Keratinocyte (primary cell): ENCODE data around the gene S100A10. TPM values are rescaled to one million over a fixed set of nuclear protein-coding genes. Genes with fewer than 3 reads are reported as not detected.

Experiments
- DNase-seq: peaks from one replicate; pipeline ENCODE4 v3.0.0-alpha.2; 2011; ENCODE audit warnings: low read depth, missing footprints, low spot score
- FAIRE-seq: peaks from 2 replicates; lab custom pipeline; 2011; peaks lifted over from hg19 to GRCh38; lab: Jason Lieb, UNC
- H2AFZ ChIP-seq: 2 replicates; pipeline ENCODE4 v1.6.0; 2012; ENCODE audit warnings: low read length, control low read depth, inconsistent platforms; ENCODE audit not compliant: control insufficient read depth
- H3K27ac ChIP-seq: 2 replicates; pipeline ENCODE4 v1.5.1; 2011; ENCODE audit warnings: low read length; ENCODE audit not compliant: control insufficient read depth, insufficient read depth
- H3K27me3 ChIP-seq: 3 replicates; pipeline ENCODE4 v1.6.0; 2011; ENCODE audit warnings: low read length; ENCODE audit not compliant: control insufficient read depth, insufficient read depth; ENCODE audit errors: extremely low read depth
- H3K36me3 ChIP-seq, 2 experiments: 2 replicates in 1 of 2; 3 replicates in 1 of 2; pipeline ENCODE4 v1.5.1; 2011; ENCODE audit warnings: low read length in 2 of 2, mild to moderate bottlenecking in 1 of 2; ENCODE audit not compliant: control insufficient read depth in 2 of 2, insufficient read depth in 2 of 2; ENCODE audit errors: extremely low read depth in 1 of 2
- H3K4me1 ChIP-seq: 3 replicates; pipeline ENCODE4 v1.5.1; 2011; ENCODE audit warnings: low read length; ENCODE audit not compliant: control insufficient read depth, insufficient read depth; ENCODE audit errors: extremely low read depth
- H3K4me2 ChIP-seq: 3 replicates; pipeline ENCODE4 v1.6.0; 2011; ENCODE audit warnings: low read depth, low read length; ENCODE audit not compliant: control insufficient read depth, insufficient read depth; ENCODE audit errors: extremely low read depth
- H3K4me3 ChIP-seq, 3 experiments: fragments of 200-600 bp in 1 of 3; sonication (generic) in 1 of 3; 2 replicates in 2 of 3; 3 replicates in 1 of 3; pipeline ENCODE4 v1.5.1; 2011 to 2016; ENCODE audit warnings: low read length in 3 of 3, mild to moderate bottlenecking in 3 of 3, control low read depth in 2 of 3, inconsistent platforms in 1 of 3, low read depth in 1 of 3, mixed read lengths in 1 of 3, mixed run types in 1 of 3, moderate library complexity in 1 of 3; ENCODE audit not compliant: control insufficient read depth in 2 of 3, insufficient read depth in 2 of 3; ENCODE audit errors: extremely low read depth in 1 of 3
- H3K79me2 ChIP-seq: 2 replicates; pipeline ENCODE4 v1.6.0; 2012; ENCODE audit warnings: low read length; ENCODE audit not compliant: control insufficient read depth, insufficient read depth
- H3K9ac ChIP-seq: 3 replicates; pipeline ENCODE4 v1.6.0; 2011; ENCODE audit warnings: low read length; ENCODE audit not compliant: control insufficient read depth, insufficient read depth; ENCODE audit errors: extremely low read depth
- H3K9me1 ChIP-seq: 3 replicates; pipeline ENCODE4 v1.6.0; 2011; ENCODE audit warnings: low read length; ENCODE audit not compliant: control insufficient read depth, insufficient read depth; ENCODE audit errors: extremely low read depth
- H3K9me3 ChIP-seq: 2 replicates; pipeline ENCODE4 v1.5.1; 2012; ENCODE audit warnings: low read depth, low read length; ENCODE audit not compliant: control insufficient read depth
- H4K20me1 ChIP-seq: 3 replicates; pipeline ENCODE4 v1.6.0; 2011; ENCODE audit warnings: low read length; ENCODE audit not compliant: control insufficient read depth, insufficient read depth; ENCODE audit errors: extremely low read depth
- EZH2 ChIP-seq: IDR thresholded peaks from one replicate; pipeline ENCODE4 v1.6.1; 2012; ENCODE audit warnings: inconsistent platforms, mild to moderate bottlenecking, low read length, moderate library complexity
- dilution Hi-C: fragments of 300-500 bp; cut with MboI; formaldehyde crosslinking; loops from one replicate; pipeline ENCODE4 v1.7.0; 2020; ENCODE audit warnings: low sequenced_read_pairs; ENCODE audit not compliant: extremely low pct_ligation_motif_present
- polyA plus RNA-seq, 5 experiments: library from polyadenylated mRNA; depleted of rRNA in 3 of 5; stranded (reverse) in 3 of 5; stranded (forward) in 1 of 5; unstranded in 1 of 5; fragments of >200 nt; gene quantifications; 1 replicate in 1 of 5; 2 replicates in 3 of 5; 3 replicates in 1 of 5; pipeline versions ENCODE4 v1.2.1 to v1.2.3, GENCODE V29; 2011 to 2012; ENCODE audit warnings: missing spikeins in 2 of 5, low read depth in 1 of 5, low replicate concordance in 1 of 5
- TF ChIP-seq, protein P1 (sequence below), 3 experiments: IDR thresholded peaks in 1 of 3; conservative IDR thresholded peaks in 1 of 3; optimal IDR thresholded peaks in 1 of 3; 2 replicates in 2 of 3; 3 replicates in 1 of 3; pipeline versions ENCODE3 to v1.5.1; 2011; ENCODE audit warnings: low read length in 3 of 3, mild to moderate bottlenecking in 3 of 3, moderate library complexity in 2 of 3, control low read depth in 1 of 3, inconsistent platforms in 1 of 3; ENCODE audit not compliant: insufficient read depth in 2 of 3; ENCODE audit errors: extremely low read depth in 1 of 3

Gene S100A10
- polyA plus RNA-seq, 1 donor (not counting 4 experiments of a cell fraction or from before 2014, with no cell fraction given), result 1,061 TPM

- peak overlapping the region; percentile 19 for H3K27ac ChIP-seq
- dilution Hi-C loops, result no loop called here
These were observed 16.8 kb downstream of the S100A10 start for GRCh38 chr1:151976858-151977257.

GRCh38 chr1:151976015-151976343 is 17.7 kb downstream of the S100A10 start:
- H3K9ac ChIP-seq, result no peak overlapping the region
- TF ChIP-seq, protein P1, sequence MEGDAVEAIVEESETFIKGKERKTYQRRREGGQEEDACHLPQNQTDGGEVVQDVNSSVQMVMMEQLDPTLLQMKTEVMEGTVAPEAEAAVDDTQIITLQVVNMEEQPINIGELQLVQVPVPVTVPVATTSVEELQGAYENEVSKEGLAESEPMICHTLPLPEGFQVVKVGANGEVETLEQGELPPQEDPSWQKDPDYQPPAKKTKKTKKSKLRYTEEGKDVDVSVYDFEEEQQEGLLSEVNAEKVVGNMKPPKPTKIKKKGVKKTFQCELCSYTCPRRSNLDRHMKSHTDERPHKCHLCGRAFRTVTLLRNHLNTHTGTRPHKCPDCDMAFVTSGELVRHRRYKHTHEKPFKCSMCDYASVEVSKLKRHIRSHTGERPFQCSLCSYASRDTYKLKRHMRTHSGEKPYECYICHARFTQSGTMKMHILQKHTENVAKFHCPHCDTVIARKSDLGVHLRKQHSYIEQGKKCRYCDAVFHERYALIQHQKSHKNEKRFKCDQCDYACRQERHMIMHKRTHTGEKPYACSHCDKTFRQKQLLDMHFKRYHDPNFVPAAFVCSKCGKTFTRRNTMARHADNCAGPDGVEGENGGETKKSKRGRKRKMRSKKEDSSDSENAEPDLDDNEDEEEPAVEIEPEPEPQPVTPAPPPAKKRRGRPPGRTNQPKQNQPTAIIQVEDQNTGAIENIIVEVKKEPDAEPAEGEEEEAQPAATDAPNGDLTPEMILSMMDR (optimal IDR thresholded peaks at IDR 0.05 in 1 of 3, IDR thresholded peaks at IDR 0.05 in 1 of 3, conservative IDR thresholded peaks at IDR 0.05 in 1 of 3; ENCODE audit: extremely low read depth in 1 of 3, insufficient read depth in 2 of 3, low read length in 3 of 3), result no peak
- TF ChIP-seq EZH2, result no peak
- H4K20me1 ChIP-seq, result no peaks in the 10 kb centered on the region
- FAIRE-seq, result no peak
- no peak for DNase-seq
- H3K4me3 ChIP-seq, result no peak overlapping the region
- H3K27ac ChIP-seq, result no peak overlapping the region
- dilution Hi-C loops, result no loop called here
- H3K9me1 ChIP-seq, result no peaks in the 10 kb centered on the region
- H3K4me2 ChIP-seq, result no peak overlapping the region
- no peak overlapping the region for H2AFZ ChIP-seq
- H3K79me2 ChIP-seq, result no peaks in the 10 kb centered on the region
- H3K27me3 ChIP-seq, result no peaks in the 10 kb centered on the region
- no peaks in the 10 kb centered on the region for H3K9me3 ChIP-seq
- peaks cover 56% of the 10 kb centered on the region for H3K4me1 ChIP-seq
- H3K36me3 ChIP-seq, result peaks cover 0 to 15% of the 10 kb centered on the region in 2 experiments

More at GRCh38 chr1:151976858-151977257, 16.8 kb downstream of the S100A10 start:
- DNase-seq (no peak), FAIRE-seq (peak; percentile 39)
- Histone ChIP-seq H3K36me3 (peaks cover 0 to 20% of the 10 kb centered on the region in 2 experiments), H3K4me3 (no peak overlapping the region), H3K9me1 (no peaks in the 10 kb centered on the region), H2AFZ (no peak overlapping the region), H3K27me3 (no peaks in the 10 kb centered on the region), H4K20me1 (no peaks in the 10 kb centered on the region), H3K4me2 (no peak overlapping the region), H3K9me3 (no peaks in the 10 kb centered on the region), H3K4me1 (peaks cover 54% of the 10 kb centered on the region), H3K79me2 (no peaks in the 10 kb centered on the region), H3K9ac (no peak overlapping the region)
- TF ChIP-seq EZH2, result no peak
